Mucosa of rectum (tissue), 2 donors: ENCODE measurements around the gene IL16.

Experiments
- H3K27ac ChIP-seq, 2 donors: one replicate each; pipeline ENCODE4 v1.7.0; 2013; ENCODE audit warnings: inconsistent platforms in 2 of 2, low read depth in 2 of 2, low read length in 2 of 2
- H3K27me3 ChIP-seq, 2 donors: one replicate each; pipeline ENCODE4 v1.7.0; 2013; ENCODE audit warnings: low read length in 2 of 2; ENCODE audit not compliant: control insufficient read depth in 2 of 2, insufficient read depth in 2 of 2
- H3K36me3 ChIP-seq, 2 donors: one replicate each; pipeline ENCODE4 v1.7.0; 2013; ENCODE audit warnings: low read length in 2 of 2; ENCODE audit not compliant: control insufficient read depth in 2 of 2, insufficient read depth in 2 of 2
- H3K4me1 ChIP-seq, 2 donors: one replicate each; pipeline ENCODE4 v1.7.0; 2013; ENCODE audit warnings: low read length in 2 of 2, mild to moderate bottlenecking in 1 of 2; ENCODE audit not compliant: control insufficient read depth in 2 of 2, insufficient read depth in 2 of 2
- H3K4me3 ChIP-seq, 2 donors: one replicate each; pipeline ENCODE4 v1.7.0; 2013; ENCODE audit warnings: low read length in 2 of 2
- H3K9ac ChIP-seq, 2 donors: one replicate each; pipeline ENCODE4 v1.7.0; 2013; ENCODE audit warnings: low read length in 2 of 2, low read depth in 1 of 2, mild to moderate bottlenecking in 1 of 2
- H3K9me3 ChIP-seq, 2 donors: one replicate each; pipeline ENCODE4 v1.7.0; 2013; ENCODE audit warnings: low read length in 2 of 2; ENCODE audit not compliant: control insufficient read depth in 2 of 2
- donor health status: healthy.
- donor health status: Normal muscosa, but diverticular disease.

The IL16 gene

DNA sequence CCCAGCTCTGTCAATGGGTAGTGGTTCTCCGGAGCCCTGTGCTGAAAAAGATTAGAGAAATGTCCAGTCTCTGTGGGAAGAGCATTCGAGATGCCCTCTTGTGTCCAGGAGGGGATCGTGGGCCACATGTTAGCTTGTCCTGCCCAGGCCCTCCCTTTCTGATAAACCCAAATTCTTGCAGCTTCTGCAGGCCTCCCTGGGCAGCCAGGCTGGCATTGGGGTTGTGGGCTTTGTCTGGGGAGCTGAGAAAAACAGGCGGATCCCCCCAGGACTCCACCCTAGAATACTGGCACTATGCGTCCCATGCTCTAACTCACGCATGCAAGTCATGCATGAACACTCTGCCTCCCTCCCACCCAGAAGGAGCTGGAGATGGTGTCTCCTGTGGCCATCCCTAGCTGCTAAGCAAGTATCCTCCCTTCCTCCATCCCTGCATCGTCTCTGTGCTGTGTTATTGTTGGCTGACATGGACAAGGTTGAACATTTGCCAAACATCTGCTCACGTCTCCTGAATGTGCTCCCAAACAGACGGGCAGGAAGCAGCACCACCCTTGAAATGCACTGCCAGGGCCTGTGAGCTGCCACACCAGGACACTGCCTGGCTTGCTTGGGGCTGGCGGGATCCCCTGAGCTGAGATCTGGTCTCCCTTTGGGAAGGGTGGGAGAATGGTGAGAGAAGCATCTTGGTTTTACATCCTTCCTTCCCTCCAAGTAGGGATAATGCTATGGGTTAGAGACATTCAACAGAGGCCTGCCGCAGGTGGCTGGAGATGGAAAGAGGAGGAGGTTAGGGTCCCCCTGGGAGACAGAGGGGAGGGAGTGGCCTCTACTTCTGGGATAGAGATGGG lies 36.1 kb upstream of the IL16 start:
- Histone ChIP-seq H3K9ac (no peak overlapping the region), H3K27me3 (no peaks in the 10 kb centered on the region), H3K27ac (no peak overlapping the region), H3K9me3 (no peaks in the 10 kb centered on the region), H3K4me3 (no peak overlapping the region), H3K4me1 (peaks cover 0 to 4% of the 10 kb centered on the region in 2 donors), H3K36me3 (no peaks in the 10 kb centered on the region)

- Histone ChIP-seq H3K4me1 (peaks cover 0 to 4% of the 10 kb centered on the region in 2 donors), H3K36me3 (no peaks in the 10 kb centered on the region), H3K27me3 (no peaks in the 10 kb centered on the region), H3K27ac (no peak overlapping the region), H3K9me3 (no peaks in the 10 kb centered on the region), H3K4me3 (no peak overlapping the region), H3K9ac (no peak overlapping the region)
These were observed 35.5 kb upstream of the IL16 start for GRCh38 chr15:81161160-81161673.

- Histone ChIP-seq H3K4me3 (no peak overlapping the region), H3K9me3 (no peaks in the 10 kb centered on the region), H3K27me3 (no peaks in the 10 kb centered on the region), H3K36me3 (no peaks in the 10 kb centered on the region), H3K9ac (no peak overlapping the region), H3K27ac (no peak overlapping the region), H3K4me1 (peaks cover 0 to 4% of the 10 kb centered on the region in 2 donors)
These were observed 34.8 kb upstream of the IL16 start for GRCh38 chr15:81161851-81162250.

DNA sequence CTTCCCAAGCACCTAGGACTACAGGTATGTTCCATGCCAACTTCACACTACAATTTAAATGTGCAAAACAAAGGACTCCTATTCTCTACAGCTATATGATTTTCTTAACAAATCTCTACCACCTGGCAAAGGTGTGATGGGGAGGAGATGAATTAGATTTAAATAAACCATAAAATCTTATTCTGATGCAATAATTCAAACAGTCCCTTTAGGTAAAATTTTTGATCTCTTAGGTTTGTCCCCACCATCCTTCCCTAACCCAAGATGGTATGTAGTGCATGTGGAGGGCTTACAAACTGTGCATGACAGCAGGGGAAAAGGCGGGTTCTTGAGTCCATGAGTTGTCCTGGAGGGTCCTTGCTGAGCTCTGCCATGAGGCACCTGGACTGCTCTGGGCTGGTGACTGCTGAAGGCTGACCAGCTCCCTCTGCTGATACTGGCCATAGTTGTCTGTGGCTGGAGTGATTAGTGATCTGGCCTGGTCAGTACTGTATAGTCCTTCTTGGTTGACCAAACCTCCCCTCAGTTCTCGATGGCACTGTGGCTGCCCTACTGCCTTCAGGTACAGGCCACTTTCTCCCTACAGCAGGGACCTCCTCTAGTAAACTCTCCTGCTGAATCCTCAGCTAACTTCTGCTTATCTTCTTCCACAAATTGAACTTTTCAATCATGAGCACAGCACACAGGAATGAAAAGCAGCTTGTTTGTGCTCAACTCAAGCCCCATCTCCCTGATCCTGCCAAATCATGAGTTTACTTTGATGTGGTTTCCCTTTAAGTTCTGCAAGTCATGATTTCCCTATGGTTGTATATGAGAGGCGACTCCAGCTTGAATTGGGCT lies 32.5 kb upstream of the IL16 start:
- H3K9ac ChIP-seq: no peak overlapping the region
- H3K9me3 ChIP-seq: no peaks in the 10 kb centered on the region
- H3K27me3 ChIP-seq: no peaks in the 10 kb centered on the region
- H3K36me3 ChIP-seq: no peaks in the 10 kb centered on the region
- H3K4me3 ChIP-seq: no peak overlapping the region
- no peak overlapping the region for H3K27ac ChIP-seq
- H3K4me1 ChIP-seq: peaks cover 0 to 4% of the 10 kb centered on the region in 2 donors

DNA sequence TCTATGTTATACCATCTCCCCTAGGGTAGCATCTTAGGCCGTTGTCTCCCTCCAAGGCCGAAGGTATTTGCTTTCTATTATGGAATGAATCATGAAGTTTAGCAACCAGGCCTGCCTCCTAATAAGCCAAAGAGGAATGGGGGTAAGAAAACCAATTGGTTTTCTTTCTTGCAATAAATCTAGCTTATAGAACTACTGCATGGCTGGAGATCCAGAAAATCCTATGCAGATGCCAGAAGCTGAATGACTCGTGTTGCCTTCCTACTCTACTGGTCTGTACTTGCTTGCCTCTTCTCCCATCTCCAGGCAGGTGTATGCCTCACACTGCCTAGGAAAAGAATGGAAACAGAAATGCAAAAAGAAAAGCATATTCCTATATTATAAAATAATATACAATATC lies 31.1 kb upstream of the IL16 start:
- no peaks in the 10 kb centered on the region for H3K9me3 ChIP-seq
- H3K27ac ChIP-seq: no peak overlapping the region
- peaks cover 0 to 2% of the 10 kb centered on the region in 2 donors for H3K27me3 ChIP-seq
- H3K4me1 ChIP-seq: no peaks in the 10 kb centered on the region
- no peaks in the 10 kb centered on the region for H3K36me3 ChIP-seq
- H3K9ac ChIP-seq: no peak overlapping the region
- H3K4me3 ChIP-seq: no peak overlapping the region

DNA sequence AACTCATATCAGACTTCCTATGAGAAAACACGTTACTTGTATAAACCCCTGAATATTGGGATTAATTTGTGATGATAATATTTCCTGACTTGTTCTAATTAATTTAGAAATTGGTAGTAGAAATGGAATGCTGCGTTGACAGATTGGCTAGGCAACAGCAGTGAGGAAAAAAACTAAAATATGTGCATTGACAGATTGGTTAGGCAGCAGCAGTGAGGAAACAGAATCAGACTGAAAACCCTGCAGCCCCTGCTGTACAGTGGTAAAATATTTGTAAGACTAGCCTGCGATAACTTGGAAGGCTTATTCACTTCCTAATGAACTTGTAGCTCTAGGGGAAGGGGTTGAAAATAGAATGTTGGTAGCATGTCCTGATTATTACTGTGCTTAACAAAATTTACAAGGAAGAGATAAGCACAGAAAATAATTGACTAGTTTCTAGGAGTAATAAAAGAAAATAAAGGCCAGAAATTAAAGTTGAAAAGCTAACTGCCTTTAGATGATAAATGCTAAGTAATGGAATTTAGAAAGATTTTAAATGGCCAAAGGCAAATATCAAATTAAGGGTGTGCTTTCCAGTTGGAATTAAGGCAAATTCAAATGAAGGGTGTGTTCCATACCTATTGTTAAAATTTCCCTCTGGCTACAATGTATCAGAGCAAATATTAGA lies 29.9 kb upstream of the IL16 start:
- no peak overlapping the region for H3K4me3 ChIP-seq
- H3K27ac ChIP-seq: no peak overlapping the region
- no peaks in the 10 kb centered on the region for H3K36me3 ChIP-seq
- H3K27me3 ChIP-seq: peaks cover 2% of the 10 kb centered on the region in 2 donors
- no peaks in the 10 kb centered on the region for H3K4me1 ChIP-seq
- H3K9me3 ChIP-seq: no peaks in the 10 kb centered on the region
- H3K9ac ChIP-seq: no peak overlapping the region

DNA sequence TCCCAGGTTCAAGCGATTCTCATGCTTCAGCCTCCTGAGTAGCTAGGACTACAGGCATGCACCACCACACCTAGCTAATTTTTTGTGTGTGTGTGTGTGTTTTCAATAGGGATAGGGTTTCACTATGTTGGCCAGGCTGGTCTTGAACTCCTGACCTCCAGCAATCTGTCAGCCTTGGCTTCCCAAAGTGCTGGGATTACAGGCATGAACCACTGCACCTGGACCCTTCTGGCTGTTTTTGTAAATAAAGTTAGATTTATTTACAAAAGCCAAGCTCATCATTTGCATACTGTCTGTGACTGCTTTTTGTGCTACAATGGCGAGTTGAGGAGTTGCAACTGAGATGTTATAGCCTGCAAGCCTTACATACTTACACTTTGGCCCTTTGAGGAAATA lies 28.6 kb upstream of the IL16 start:
- Histone ChIP-seq H3K27ac (no peak overlapping the region), H3K4me3 (no peak overlapping the region), H3K9me3 (no peaks in the 10 kb centered on the region), H3K4me1 (no peaks in the 10 kb centered on the region), H3K27me3 (peaks cover 2 to 4% of the 10 kb centered on the region in 2 donors), H3K9ac (no peak overlapping the region), H3K36me3 (no peaks in the 10 kb centered on the region)

- no peak overlapping the region for H3K4me3 ChIP-seq
- no peaks in the 10 kb centered on the region for H3K36me3 ChIP-seq
- H3K9me3 ChIP-seq: no peaks in the 10 kb centered on the region
- H3K4me1 ChIP-seq: no peaks in the 10 kb centered on the region
- H3K9ac ChIP-seq: no peak overlapping the region
- no peak overlapping the region for H3K27ac ChIP-seq
- H3K27me3 ChIP-seq: peaks cover 2 to 4% of the 10 kb centered on the region in 2 donors
These were observed 28.0 kb upstream of the IL16 start for GRCh38 chr15:81168644-81169043.

DNA sequence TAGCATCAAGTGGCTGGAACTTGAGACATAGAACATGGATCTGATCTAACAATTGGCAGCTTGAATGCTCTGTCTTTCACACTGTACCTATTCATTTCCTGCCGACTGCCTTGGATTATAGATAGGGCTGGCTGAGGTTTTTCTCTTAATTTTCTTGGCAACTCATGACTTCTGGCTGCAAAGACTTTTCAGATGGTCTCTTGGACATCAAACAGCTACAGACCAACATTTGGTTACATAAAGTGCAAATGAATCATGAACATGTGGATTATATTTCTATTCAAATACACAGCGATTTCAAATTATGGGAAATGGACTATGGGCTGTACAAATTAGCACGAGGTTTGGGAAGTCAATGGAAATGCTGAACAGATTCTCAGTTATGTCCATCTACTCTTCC lies 26.2 kb upstream of the IL16 start:
- Histone ChIP-seq H3K4me3 (no peak overlapping the region), H3K4me1 (no peaks in the 10 kb centered on the region), H3K36me3 (no peaks in the 10 kb centered on the region), H3K27me3 (peaks cover 2 to 4% of the 10 kb centered on the region in 2 donors), H3K27ac (no peak overlapping the region), H3K9ac (no peak overlapping the region), H3K9me3 (no peaks in the 10 kb centered on the region)

- Histone ChIP-seq H3K9me3 (no peaks in the 10 kb centered on the region), H3K27ac (no peak overlapping the region), H3K27me3 (peaks cover 2 to 4% of the 10 kb centered on the region in 2 donors), H3K36me3 (no peaks in the 10 kb centered on the region), H3K4me1 (no peaks in the 10 kb centered on the region), H3K9ac (no peak overlapping the region), H3K4me3 (no peak overlapping the region)
These were observed 25.4 kb upstream of the IL16 start for GRCh38 chr15:81171286-81171685.
